ENCODE results near the gene DENND1B. TPM values are rescaled to one million over a fixed set of nuclear protein-coding genes. Genes with fewer than 3 reads are reported as not detected.

Gene DENND1B, protein sequence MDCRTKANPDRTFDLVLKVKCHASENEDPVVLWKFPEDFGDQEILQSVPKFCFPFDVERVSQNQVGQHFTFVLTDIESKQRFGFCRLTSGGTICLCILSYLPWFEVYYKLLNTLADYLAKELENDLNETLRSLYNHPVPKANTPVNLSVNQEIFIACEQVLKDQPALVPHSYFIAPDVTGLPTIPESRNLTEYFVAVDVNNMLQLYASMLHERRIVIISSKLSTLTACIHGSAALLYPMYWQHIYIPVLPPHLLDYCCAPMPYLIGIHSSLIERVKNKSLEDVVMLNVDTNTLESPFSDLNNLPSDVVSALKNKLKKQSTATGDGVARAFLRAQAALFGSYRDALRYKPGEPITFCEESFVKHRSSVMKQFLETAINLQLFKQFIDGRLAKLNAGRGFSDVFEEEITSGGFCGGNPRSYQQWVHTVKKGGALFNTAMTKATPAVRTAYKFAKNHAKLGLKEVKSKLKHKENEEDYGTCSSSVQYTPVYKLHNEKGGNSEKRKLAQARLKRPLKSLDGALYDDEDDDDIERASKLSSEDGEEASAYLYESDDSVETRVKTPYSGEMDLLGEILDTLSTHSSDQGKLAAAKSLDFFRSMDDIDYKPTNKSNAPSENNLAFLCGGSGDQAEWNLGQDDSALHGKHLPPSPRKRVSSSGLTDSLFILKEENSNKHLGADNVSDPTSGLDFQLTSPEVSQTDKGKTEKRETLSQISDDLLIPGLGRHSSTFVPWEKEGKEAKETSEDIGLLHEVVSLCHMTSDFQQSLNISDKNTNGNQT
- total RNA-seq, result 28.7 and 29.5 TPM in 2 replicates

DNA sequence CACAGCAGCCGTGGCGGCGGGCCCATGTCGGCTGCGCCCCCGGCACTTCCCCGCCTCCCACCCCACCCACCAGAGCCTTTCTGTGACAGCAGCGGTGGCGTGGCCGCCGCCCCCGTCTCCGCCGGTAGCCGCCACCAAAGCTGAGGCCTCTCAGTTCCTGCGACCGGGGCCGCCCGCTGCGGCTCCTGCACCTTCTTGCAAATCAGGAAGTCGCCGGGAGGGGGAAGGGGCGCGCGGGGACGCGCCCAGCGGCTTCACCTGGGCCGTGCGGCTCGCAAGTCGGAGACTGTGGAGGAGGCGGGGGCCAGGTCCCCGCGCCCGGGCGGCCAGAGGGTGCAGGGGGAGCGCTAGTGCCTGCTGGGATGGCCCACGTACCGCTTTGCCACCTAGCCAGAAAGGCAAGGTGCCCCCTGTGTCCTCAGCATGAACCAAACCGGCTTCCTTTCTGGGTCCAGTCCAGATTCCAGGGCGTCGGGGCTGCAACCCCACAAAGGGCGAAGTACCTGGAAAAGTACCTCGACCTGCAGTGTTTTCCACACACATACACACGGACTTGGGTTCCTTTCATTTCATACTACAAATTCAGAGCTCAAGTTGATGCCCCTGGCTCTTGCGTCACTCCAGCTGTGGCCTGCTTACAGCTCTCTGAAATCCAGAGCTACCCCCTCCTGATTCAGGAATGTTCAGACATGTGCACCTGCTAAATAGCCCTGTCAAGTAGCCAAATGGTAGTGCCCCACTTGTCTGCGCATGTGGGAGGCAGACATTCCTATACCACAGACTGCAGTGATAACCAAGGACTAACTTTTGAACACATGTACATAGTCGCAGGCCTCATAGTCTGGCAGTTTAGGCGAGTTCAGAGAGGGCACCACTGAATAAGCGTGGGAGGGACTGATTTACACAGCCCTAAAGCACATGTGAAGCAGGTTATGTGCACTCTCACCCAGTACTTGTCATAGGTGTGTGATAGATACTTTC, at the start of gene DENND1B:
TSS of gene DENND1B (minus strand) at position 199 of the 981 bp plus-strand sequence. CDS start 325 bp downstream, outside the sequence.
- peak; percentile 86 for DNase-seq (ENCODE audit: low read depth)

DNA sequence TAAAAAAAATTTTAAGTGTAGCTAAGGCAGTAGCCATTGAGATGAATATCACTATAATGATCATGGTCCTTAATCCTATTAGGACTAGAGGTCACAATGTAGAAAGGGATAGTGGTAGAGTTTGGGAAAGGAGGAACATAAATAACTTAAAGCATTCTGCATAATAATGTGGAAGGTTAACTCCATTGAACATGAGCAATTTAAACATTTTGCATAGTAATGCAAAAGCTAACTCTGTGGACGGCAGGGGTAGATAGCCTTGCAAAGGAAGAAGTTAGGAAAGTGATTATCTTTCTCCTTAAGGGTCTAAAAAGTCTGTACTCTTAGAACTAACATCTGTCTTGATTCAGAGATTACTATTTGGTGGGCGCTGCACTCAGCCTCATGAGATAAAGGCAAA, 39.0 kb upstream of the DENND1B start:
- DNase-seq (ENCODE audit: low read depth), result no peak

DNA sequence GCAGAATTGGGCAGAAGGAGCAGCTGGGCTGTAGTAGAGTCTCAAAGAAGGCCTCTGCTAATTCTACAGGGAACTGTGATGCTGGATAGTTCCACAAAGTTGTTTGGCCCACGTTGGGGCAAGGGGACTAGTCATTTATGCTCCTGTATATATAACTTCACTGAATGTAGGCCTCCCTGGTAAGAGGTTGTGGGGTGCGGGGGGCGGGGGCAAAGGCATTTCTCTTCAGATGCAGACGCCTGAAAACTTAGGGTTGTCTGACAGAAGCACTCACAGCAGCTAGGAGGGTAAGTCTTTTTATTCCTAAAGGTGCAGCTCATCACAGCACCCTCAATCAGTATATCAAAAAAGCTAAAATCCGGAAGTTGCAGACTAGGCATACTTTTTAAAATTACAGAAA, 38.5 kb upstream of the DENND1B start:
- DNase-seq (ENCODE audit: low read depth), result no peak

DNA sequence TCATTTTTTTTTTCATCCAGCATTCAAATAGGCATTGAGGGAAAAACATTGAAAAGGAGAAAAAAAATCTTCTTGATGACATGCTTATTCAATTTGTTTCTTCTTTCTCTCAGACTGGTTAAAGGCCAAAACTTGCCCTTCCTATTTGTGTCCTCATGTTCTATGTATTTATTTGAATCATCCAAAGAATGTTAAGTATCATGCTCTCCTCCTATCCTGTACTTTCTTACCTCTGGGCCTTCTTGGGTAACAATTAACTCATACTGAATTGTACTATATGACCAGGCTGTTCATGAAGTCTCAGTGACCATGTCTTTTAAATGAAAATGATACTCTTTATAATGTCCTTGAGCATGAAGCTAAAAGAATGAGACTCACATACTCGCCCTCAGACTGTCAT, 36.5 kb upstream of the DENND1B start:
- DNase-seq (ENCODE audit: low read depth), result peak; percentile 76

DNA sequence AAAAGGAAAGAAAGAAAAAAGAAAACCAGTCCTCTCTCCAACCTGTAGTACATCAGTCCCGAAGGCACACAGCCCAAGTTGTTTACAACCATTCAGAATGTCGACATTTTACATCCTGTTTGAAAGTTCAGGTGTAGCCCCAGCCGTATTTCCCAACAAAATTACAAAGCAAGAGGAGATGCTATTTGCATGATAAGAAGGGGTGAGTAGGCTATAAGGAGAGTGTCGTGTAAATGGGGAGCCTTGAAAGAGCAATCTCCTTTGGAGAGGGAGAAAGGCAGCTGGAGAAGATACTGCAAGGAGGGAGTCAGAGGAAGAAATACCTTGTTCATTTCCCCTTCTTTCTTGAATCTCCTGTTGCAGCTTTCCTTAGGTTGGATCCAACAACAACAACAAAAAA, 35.5 kb upstream of the DENND1B start:
- DNase-seq (ENCODE audit: low read depth), result no peak

DNA sequence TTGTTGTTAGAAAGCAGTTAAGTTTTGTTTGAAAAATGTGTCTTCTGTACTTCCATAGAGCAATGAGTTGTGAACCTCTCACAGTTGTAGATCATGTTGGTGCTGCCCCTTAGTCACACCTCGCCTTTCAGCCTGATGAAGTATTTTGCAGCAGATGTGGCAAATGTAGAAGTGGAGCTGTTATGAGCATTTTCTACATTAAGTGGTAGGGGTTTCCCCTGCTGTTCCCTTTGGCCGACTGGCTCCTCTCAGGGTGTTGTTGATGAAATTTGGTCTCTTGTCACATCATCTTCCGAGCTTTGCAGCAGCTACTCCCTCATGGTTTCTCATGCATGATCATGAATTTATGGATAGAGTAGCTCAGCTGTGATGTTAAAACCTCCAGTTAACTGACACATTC, 33.6 kb upstream of the DENND1B start:
- DNase-seq (ENCODE audit: low read depth), result no peak

DNA sequence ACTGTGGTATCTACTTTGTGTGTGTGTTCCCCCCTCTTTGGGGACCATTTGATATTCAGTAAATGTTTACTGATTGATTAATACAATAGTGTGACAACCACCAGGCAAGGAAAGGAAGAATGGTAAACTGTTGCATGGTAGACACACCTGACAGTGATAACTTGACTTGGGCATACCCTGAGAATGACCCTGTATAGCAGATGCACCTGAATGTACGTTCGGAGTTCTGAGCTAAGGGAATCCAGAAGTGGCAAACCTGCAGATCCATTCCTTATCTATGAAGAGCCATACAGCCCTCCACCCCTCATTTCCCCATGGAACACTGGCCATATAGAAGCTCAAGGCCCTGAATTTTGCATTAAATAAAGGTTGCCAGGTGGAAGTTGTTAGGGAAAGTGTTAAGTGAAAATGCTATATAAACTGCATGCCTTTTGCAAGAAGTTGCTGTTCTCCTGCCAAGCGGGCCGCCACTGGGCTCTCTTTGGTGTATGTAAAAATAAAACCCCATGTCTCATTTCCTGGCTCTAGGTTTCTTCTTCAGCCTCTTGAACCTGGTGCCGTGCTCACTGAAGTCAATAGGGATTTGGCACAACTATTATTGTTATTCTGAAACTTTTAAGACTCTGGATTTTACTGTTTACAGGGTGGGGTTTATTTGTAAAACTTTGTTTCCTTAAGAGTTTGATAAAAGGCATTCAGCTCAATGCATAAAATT, 32.6 kb upstream of the DENND1B start:
- no peak for DNase-seq (ENCODE audit: low read depth)

DNA sequence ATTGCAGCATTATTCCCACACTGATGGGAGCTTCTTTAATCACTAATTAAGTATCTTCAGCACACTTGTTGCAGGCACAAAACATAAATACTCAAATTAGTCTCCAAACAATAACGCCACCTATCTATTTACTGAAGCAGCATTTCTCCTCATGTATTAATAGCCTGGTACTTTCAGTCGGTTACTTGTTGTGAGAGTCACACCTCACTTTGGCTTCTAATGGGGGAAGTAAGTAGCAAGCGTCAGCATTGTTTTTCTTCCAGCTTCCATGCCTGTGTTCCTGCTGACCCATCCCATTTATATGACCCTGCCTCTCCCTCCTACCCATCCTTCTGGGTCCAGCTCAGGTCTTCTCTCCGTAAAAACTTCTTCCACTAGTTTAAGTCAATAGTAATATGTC, 31.9 kb upstream of the DENND1B start:
- no peak for DNase-seq (ENCODE audit: low read depth)

DNA sequence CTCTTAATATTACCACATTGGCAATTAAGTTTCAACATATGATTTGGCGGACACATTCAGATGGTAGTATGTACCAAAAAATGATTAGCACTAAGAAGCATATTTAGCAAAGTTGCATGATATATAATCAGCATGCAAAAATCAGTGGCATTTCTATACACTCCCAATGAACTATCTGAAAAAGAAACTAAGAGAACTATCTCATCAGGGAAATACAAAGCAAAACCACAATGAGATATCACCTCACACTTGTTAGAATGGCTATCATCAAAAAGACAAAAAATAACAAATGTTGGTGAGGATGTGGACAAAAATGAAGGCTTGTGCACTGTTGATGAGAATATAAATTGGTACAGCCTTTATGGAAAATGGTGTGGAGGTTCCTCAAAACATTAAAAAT, 31.4 kb upstream of the DENND1B start:
- no peak for DNase-seq (ENCODE audit: low read depth)

DNA sequence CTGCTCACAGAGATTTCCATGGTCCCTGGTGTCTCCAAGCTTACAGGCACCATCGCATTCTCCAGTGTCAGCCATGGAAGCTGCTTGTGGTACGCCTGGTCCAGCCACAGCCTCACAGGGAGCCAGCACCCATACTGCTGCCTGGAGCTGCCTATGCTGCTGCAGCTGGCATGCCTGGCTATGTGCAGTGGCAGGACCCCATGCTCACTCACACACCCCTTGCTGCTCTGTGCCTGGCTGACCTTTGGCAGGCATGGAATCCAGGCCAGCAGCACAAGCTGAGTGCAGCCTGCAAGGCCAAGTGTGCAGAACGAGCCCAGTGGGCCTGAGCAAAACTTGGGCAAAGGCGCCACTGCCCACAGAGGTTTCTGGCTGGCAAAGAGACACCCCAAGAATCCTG, 26.4 kb upstream of the DENND1B start:
- no peak for DNase-seq (ENCODE audit: low read depth)

DNA sequence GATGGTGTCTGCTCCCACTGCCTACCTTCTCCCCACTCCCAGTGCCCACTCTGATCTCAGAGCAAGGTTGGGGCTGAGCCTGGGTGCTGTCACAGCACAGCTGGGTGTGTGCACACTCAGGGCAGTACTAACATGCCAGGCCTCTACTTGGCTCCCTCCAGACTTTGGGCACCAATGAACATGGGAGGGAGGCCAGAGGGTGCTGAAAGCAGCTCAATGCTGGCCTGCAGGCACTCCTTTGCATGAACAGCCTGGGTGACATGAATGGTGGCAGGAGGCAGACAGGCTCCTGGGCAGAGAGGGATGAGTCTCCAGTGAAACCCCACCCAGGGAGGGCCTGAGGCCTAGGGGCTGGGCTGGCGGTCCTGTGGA, 25.8 kb upstream of the DENND1B start:
- DNase-seq (ENCODE audit: low read depth), result no peak

DNA sequence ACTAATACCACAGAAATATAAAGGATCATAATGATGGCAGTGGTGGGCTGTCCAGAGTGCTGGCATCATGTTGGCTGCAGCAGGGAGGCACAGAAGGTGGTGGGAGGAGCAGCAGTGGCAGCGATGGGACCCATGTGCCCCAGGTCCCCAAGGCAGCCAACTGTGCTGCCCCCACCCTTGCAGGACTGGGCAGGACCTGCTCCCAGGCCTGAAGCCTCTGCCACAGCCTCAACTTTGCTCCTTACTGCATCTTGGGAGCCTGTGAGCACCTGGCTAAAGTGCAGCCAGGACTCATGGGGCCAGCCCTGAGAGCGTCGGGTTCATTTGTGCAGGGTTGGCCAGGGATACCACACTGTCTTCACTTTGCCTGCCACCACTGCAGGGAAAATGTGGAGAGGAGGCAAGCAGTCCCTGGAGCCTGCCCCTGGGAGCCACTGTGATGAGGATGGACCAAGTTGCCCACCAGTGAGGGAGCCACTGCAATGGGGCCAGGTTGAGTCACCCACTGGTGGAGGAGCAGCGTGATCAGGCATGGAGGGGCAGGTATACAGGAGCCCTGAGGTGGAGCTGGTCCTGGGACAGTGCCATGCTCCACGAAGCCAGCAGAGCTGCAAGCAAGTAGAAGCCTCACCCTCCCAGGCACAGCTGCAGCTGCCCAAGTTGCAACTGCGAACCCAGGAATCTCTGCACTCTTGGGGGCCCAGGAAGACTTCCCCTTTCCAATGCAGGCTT, 25.3 kb upstream of the DENND1B start:
- DNase-seq (ENCODE audit: low read depth), result no peak

DNA sequence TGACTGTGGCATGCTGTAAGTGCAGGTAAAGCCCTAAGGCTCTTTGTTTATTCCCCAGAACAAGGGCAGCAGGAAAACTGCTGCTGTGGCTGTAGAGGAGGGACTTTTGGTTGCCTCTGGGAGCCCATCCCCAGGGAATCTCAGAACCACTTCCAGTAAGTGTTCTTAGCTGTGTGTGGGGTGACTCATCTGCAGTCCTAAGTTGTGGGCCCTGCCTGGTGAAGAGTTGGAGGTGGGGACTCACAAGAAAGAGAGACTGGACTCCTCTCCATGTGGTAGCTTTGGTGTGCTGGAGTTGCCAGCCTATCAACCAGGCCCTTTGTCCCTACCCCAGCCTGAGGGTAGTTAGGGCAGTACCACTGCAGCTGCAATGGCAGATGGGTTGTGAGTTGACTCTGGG, 24.0 kb upstream of the DENND1B start:
- DNase-seq (ENCODE audit: low read depth), result peak; percentile 89

DNA sequence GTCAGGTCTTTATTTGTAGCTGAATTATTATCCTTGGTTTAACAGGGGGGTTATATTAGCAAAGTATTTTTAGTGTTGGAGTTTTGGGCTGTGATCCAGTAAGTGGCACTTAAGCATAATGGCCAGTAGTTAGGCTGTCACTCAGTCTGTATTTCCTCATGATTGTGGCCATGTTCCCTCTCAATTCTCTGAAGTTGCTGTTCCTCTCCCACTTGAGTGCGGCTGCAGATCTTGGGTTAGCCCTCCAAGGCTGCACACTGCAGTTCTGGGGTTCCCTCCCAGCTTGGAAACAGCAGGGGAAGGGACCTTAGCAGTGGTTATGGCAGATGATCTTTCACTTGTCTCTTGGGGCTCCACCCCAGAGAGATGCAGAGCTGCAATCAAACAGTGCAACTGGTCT, 23.2 kb upstream of the DENND1B start:
- no peak for DNase-seq (ENCODE audit: low read depth)

DNA sequence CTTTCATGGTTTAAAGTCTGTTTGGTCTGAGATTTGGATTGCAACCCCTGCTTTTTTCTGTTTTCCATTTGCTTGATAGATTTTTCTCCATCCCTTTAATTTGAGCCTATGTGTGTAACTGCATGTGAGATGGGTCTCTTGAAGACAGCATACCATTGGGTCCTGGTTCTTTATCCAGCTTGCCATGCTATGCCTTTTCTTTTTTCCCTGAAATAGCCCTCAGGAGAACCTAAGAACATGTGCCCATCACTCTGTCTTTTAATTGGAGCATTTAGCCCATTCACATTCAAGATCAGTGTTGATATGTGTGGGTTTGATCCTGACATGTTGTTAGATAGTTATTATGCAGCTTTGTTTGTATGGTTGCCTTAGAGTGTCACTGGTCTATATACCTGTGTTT, 21.7 kb upstream of the DENND1B start:
- no peak for DNase-seq (ENCODE audit: low read depth)

DNA sequence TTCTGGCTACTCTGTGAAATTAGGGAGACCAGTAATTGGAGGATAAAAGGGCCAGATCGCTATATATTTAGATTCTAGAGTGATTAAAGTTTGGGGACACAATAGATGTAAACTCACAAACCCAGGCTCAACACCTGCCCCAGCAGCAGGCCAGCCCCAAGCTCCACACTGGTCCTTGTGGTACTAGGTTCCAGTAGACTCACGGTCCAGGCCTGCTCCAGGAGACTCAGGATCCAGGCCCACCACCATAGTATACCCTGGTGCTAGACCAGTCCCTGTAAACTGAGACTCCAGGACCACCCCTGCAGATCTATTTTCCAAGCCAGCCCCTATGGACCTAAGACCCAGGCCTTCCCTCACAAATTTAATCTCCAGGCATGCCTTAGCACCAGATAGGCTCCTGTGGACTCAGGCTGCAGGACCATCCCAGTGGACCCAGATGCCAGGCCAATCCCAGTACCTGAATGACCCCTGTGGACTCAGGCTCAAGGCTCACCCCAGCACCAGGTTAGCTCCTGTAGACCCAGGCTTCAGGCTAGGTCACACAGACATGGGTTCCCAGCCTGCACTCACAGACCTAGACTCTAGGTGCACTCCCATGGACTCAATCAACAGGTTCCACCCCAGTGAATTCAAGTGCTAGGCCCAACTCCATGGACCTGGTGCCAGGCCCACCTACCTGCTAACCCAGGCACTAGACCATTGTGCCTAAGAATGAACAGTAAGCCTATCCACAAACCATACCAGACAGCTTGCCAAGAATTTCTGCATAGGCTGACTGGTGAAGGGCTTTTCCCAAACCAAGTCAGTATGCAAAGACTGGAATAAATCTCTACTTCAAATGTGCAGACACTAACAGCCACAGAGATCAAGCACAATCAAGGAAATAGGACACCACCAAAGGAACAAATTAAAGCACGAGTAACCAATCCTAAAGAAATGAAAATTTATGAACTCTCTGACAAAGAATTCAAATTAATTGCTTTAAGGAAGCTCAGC, 13.8 kb upstream of the DENND1B start:
- no peak for DNase-seq (ENCODE audit: low read depth)

DNA sequence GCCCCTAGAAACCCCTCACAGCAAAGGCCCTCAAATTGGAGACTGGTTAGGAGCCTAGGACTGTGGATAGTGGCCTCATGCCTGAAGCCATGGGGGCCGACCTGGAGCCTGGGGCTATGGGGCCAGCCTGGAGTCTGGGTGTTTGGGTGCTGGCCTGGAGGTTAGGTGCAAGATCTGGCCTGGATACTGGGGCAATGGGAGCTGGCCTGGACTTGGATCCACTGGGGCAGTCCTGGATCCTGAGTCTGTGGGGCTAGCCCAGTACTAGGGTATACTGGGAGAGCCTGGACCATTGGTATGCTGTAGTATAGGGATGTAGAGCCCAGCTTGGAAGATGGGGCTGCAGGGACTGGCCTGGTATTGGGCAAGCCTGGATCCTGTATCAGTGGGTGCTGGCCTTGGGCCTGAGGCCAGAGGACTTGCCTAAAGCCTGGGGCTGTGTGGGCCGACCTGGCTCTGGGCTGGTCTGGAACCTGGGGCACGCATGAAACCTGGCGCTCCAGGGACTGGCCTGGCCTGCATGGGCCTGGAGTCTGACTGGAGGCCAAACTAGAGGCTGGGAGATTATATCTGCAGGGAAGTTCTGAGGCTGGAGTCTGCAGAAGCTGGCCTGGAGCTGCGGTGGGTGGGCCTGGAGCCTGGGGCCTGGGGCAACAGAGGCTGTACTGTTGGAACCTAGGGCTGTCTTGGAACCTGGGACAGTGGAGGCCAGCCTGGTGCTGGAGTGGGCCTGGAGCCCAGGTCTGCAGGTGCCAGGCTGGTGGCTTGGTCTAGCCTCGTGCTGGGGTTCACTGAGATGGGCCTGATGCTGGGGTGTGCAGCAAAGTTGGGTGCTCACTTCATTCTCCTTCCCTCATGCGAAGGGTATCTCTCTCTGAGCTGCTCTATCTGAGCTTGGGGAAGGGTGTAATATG, 12.6 kb upstream of the DENND1B start:
- DNase-seq (ENCODE audit: low read depth), result no peak

DNA sequence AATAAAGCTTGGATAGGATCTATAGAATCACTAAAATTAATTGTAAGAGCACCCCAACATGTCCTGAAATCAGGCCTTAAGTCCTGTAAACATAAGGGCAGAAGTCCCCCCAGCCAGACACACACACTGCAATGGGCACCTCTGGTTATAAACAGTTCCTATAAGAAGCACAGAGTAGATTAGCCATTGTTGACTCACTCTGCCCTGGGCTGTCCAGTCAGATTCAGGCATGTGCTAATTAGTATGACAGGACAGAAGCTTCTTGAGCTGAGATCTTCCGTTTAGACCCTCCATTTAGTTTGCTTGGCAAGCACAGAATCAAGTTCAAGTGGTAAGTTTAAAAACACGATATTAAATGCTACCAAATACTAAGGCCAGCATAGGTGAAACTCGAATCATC, 11.8 kb upstream of the DENND1B start:
- DNase-seq (ENCODE audit: low read depth), result peak; percentile 64
